Measurements from ENCODE around the gene MLKL.

The MLKL gene

GRCh38 chr16:74700438-74701225, at the start of gene MLKL:
TSS of gene MLKL (minus strand) at chr16:74700862. CDS start at chr16:74695757, 5,105 bp downstream.
- Histone ChIP-seq H3K36me3 (replicated peaks) (no peaks in the 10 kb centered on the region), H3K27me3 (ENCODE audit: low read depth) (no peaks in the 10 kb centered on the region), H3K4me1 (peaks cover 16% of the 10 kb centered on the region), H3K4me3 (peak within 1 kb of the TSS; percentile 38), H3K9me3 (no peaks in the 10 kb centered on the region)
- peak in 1 of 2 experiments; percentile 61 for DNase-seq (ENCODE audit: low spot score in 2 of 2)
- in situ Hi-C loops (cut with MboI; ENCODE audit: low sequenced_read_pairs), result no loop called here

DNA sequence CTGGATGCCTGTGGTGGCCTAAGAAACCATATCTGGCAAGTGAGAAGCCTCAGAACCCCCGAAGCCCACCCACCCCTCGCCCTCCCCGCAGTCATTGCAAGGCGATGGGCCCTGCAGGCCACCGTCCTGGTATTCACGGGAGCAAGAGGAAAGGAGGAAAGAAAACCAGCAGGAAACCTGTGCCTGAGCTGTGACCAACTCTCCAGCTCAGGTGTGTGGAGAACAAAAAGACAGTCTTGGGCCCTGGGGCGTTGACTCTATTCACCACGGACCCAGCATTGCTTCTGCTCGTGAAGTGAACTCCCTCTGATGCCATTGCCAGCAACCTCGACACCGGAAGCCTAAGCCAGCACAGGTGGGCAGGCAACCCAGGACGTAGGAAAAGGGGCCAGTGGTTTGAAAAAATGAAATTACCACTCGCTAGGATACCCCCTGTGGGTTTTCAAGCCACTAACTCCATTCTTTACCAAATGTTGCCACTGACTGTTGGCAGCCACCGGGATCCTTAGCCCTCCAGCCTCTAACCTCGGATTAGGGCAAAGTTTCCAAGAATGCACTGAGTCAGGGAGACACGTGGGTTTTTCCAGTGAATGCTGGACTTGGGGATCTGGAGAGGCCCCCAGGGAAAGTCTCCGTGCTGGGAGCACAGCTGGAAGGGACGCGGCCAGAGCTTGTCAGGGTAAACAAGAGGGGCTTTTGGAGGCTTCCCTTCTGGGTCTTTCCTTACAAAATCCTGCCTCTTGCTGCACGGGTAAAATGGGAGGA, 48.8 kb upstream of the MLKL start:
- in situ Hi-C loops (cut with MboI; ENCODE audit: low sequenced_read_pairs), result no loop called here
- Histone ChIP-seq H3K4me3 (no peak overlapping the region), H3K27me3 (ENCODE audit: low read depth) (no peaks in the 10 kb centered on the region), H3K4me1 (no peaks in the 10 kb centered on the region), H3K36me3 (replicated peaks) (no peaks in the 10 kb centered on the region), H3K9me3 (no peaks in the 10 kb centered on the region)
- no peak for DNase-seq (ENCODE audit: low spot score in 2 of 2)

GRCh38 chr16:74748616-74749026, 48.0 kb upstream of the MLKL start:
- Histone ChIP-seq H3K4me3 (no peak overlapping the region), H3K9me3 (no peaks in the 10 kb centered on the region), H3K27me3 (ENCODE audit: low read depth) (no peaks in the 10 kb centered on the region), H3K36me3 (replicated peaks) (no peaks in the 10 kb centered on the region), H3K4me1 (no peaks in the 10 kb centered on the region)
- in situ Hi-C loops (cut with MboI; ENCODE audit: low sequenced_read_pairs), result no loop called here
- DNase-seq (ENCODE audit: low spot score in 2 of 2), result no peak

DNA sequence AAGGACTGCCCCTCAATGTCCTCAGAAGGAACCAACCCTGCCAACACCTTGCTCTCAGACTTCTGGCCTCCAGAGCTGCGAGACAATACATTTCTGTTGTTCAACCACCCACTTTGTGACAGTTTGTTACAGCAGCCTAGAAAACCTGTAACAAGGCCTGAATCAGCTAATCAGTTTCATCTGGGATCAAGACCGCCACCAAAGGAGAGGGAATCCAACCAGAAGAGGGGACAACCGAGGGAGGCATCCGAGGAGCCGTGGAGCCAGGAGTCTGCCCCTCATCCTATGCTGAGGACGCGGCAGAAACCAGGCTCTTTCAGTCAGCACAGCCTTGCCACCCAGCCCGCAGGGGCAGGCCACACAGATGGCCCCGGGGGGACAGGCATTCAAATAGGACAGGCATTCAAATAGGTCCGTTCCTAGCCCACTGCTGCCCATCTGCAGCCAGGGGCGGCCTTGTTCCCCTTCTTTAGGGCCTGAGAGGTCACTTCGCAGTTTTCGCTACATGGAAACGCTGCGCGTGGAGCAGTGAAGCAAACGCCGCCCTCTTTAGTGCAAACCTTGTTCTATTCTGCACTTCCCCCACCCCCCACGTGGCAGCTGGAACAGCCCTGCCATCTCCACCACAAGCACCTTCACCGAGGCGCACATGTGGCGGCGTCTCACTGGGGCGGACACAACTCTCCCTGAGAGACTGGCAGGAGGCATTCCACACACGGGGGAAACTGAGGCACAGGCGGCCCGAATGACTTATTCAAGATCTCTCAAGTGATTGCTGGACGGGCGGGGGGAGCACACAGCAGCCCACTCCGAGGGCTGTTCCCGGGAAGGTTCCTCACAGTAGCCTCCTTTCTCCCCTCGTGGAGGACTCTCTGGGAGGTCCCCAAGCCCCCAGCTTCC, 47.3 kb upstream of the MLKL start:
- H3K9me3 ChIP-seq, result no peaks in the 10 kb centered on the region
- in situ Hi-C loops (cut with MboI; ENCODE audit: low sequenced_read_pairs), result no loop called here
- no peaks in the 10 kb centered on the region for H3K4me1 ChIP-seq
- no peak for DNase-seq (ENCODE audit: low spot score in 2 of 2)
- H3K27me3 ChIP-seq (ENCODE audit: low read depth), result no peaks in the 10 kb centered on the region
- no peaks in the 10 kb centered on the region for H3K36me3 ChIP-seq (replicated peaks)
- no peak overlapping the region for H3K4me3 ChIP-seq

DNA sequence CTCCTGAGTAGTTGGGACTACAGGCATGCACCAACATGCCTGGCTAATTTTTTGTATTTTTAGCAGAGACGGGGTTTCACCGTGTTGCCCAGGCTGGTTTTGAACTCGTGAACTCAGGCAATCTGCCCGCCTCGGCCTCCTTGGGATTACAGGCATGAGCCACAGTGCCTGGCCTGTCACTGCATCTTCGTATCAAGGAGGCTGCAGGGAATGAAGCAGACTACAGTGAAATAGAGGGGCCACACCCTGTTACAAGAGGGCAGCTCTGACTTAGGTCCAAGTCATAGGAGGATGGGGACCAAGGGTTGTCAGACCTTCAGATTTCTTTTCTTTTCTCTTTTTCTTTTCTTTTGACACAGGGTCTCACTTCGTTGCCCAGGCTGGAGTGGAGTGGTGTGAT, 45.3 kb upstream of the MLKL start:
- Histone ChIP-seq H3K27me3 (ENCODE audit: low read depth) (no peaks in the 10 kb centered on the region), H3K9me3 (no peaks in the 10 kb centered on the region), H3K36me3 (replicated peaks) (no peaks in the 10 kb centered on the region), H3K4me3 (no peak overlapping the region), H3K4me1 (no peaks in the 10 kb centered on the region)
- no peak for DNase-seq (ENCODE audit: low spot score in 2 of 2)
- in situ Hi-C loops (cut with MboI; ENCODE audit: low sequenced_read_pairs), result no loop called here

- H3K27me3 ChIP-seq (ENCODE audit: low read depth), result no peaks in the 10 kb centered on the region
- H3K36me3 ChIP-seq (replicated peaks), result no peaks in the 10 kb centered on the region
- in situ Hi-C loops (cut with MboI; ENCODE audit: low sequenced_read_pairs), result no loop called here
- H3K4me1 ChIP-seq, result no peaks in the 10 kb centered on the region
- no peak for DNase-seq (ENCODE audit: low spot score in 2 of 2)
- no peak overlapping the region for H3K4me3 ChIP-seq
- H3K9me3 ChIP-seq, result no peaks in the 10 kb centered on the region
Observed at GRCh38 chr16:74745109-74745615, 44.5 kb upstream of the MLKL start.

DNA sequence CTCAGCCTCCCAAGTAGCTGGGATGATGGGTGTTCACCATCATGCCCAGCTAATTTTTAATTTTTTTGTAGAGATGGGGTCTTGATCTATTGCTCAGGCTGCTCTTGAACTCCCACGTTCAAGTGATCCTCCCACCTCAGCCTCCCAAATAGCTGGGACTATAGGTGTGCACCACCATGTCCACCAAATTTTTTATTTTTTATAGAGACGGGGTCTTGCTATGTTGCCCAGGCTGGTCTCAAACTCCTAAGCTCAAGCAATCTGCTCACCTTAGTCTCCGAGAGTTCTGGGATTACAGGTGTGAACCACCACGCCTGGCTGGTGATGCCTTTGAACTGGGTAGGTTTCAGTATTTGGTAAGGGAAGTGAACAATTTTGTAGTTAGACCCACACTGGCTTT, 43.9 kb upstream of the MLKL start:
- no peaks in the 10 kb centered on the region for H3K9me3 ChIP-seq
- no peaks in the 10 kb centered on the region for H3K4me1 ChIP-seq
- H3K4me3 ChIP-seq, result no peak overlapping the region
- DNase-seq (ENCODE audit: low spot score in 2 of 2), result no peak
- in situ Hi-C loops (cut with MboI; ENCODE audit: low sequenced_read_pairs), result no loop called here
- no peaks in the 10 kb centered on the region for H3K27me3 ChIP-seq (ENCODE audit: low read depth)
- no peaks in the 10 kb centered on the region for H3K36me3 ChIP-seq (replicated peaks)

DNA sequence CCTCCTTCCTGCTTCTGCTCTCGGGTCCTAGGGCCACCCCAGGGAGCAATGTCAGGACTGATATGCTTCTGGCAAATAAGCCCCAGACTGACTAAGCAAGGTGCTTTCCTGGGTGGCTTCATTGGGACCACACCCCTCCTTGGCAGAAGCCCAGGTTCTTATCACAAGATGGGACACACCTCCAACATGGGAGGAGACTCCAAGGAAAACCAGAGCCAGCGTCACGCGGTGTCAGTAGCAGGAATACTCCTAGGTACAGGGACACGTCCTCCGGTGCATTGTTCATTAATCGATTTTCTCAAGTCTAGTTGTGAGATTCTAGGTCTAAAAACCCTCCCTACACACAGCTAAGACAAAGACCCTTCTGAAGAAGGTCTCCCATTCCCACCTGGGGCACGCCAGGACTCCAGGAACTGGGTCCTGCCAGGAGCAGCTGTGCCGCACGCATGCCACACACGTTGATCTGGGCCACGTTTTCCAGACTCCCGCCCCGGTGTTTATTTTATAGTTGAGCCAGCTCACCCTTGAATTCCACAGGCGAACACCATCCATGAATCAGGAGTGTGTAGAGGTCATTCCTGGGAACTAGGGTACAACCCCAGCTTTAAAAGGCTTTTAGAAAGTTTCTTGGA, 43.1 kb upstream of the MLKL start:
- no peaks in the 10 kb centered on the region for H3K36me3 ChIP-seq (replicated peaks)
- in situ Hi-C loops (cut with MboI; ENCODE audit: low sequenced_read_pairs), result no loop called here
- H3K9me3 ChIP-seq, result no peaks in the 10 kb centered on the region
- H3K4me1 ChIP-seq, result no peaks in the 10 kb centered on the region
- peak in 1 of 2 experiments; percentile 30 for DNase-seq (ENCODE audit: low spot score in 2 of 2)
- no peak overlapping the region for H3K4me3 ChIP-seq
- no peaks in the 10 kb centered on the region for H3K27me3 ChIP-seq (ENCODE audit: low read depth)

DNA sequence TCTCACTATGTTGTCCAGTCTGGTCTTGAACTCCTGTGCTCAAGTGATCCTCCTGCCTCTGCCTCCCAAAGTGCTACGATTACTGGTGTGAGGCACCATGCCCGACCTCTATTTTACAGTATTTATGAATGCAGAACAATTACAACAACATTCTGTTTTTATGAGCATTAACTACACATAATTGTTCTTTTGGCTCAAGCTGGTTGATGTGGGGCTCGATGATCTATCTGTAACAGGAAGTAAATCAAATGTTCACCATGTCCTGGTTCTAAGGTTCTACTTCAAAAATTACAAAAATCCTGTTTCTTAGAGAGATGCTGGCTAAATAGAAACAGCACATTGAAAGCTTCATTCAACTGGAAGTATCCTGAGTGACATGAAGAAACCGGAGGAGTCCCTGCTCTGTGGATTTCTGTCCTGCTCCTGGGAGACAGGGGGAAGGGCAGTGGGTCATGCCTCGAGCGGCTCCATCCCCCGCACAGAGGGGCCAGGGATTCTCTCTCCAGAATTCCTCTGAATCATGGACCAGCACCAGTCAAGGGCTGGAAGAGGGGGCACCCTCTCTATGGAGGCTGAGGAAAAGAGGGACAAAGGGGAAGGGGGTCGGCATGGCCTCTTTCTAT, 42.5 kb upstream of the MLKL start:
- H3K4me1 ChIP-seq, result no peaks in the 10 kb centered on the region
- H3K9me3 ChIP-seq, result no peaks in the 10 kb centered on the region
- in situ Hi-C loops (cut with MboI; ENCODE audit: low sequenced_read_pairs), result no loop called here
- DNase-seq (ENCODE audit: low spot score in 2 of 2), result no peak
- H3K27me3 ChIP-seq (ENCODE audit: low read depth), result no peaks in the 10 kb centered on the region
- H3K36me3 ChIP-seq (replicated peaks), result no peaks in the 10 kb centered on the region
- H3K4me3 ChIP-seq, result no peak overlapping the region

GRCh38 chr16:74742051-74742481, 41.4 kb upstream of the MLKL start:
- no peaks in the 10 kb centered on the region for H3K27me3 ChIP-seq (ENCODE audit: low read depth)
- no peaks in the 10 kb centered on the region for H3K4me1 ChIP-seq
- no peaks in the 10 kb centered on the region for H3K9me3 ChIP-seq
- no peak overlapping the region for H3K4me3 ChIP-seq
- no peaks in the 10 kb centered on the region for H3K36me3 ChIP-seq (replicated peaks)
- DNase-seq (ENCODE audit: low spot score in 2 of 2), result no peak
- in situ Hi-C loops (cut with MboI; ENCODE audit: low sequenced_read_pairs), result no loop called here

GRCh38 chr16:74740795-74741304, 40.2 kb upstream of the MLKL start:
- DNase-seq (ENCODE audit: low spot score in 2 of 2), result no peak
- Histone ChIP-seq H3K4me1 (no peaks in the 10 kb centered on the region), H3K4me3 (no peak overlapping the region), H3K27me3 (ENCODE audit: low read depth) (no peaks in the 10 kb centered on the region), H3K36me3 (replicated peaks) (no peaks in the 10 kb centered on the region), H3K9me3 (no peaks in the 10 kb centered on the region)
- in situ Hi-C loops (cut with MboI; ENCODE audit: low sequenced_read_pairs), result no loop called here

DNA sequence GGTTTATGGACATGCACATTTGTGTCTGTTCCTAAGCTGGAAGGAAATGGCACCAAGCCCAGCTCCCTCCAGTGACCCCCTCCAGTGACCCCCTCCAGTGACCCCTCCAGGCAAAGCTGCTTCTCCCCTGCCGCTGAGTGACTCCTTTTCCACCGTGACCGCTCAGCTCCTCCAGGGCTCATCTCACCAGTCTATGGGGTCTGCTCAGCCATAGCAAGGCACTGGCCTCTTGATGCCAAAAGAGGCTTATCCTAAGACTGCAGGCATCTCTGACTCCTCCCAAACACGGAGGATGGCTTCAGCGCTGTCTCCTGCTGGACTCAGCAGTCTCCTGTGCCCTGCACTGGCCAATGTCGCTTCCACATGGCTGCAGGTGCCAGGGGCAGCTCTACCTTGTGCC, 38.6 kb upstream of the MLKL start:
- no peaks in the 10 kb centered on the region for H3K4me1 ChIP-seq
- no peaks in the 10 kb centered on the region for H3K9me3 ChIP-seq
- no peaks in the 10 kb centered on the region for H3K27me3 ChIP-seq (ENCODE audit: low read depth)
- no peaks in the 10 kb centered on the region for H3K36me3 ChIP-seq (replicated peaks)
- no peak for DNase-seq (ENCODE audit: low spot score in 2 of 2)
- H3K4me3 ChIP-seq, result no peak overlapping the region
- in situ Hi-C loops (cut with MboI; ENCODE audit: low sequenced_read_pairs), result no loop called here

GRCh38 chr16:74738816-74739215, 38.2 kb upstream of the MLKL start:
- no peak for DNase-seq (ENCODE audit: low spot score in 2 of 2)
- Histone ChIP-seq H3K4me3 (no peak overlapping the region), H3K36me3 (replicated peaks) (no peaks in the 10 kb centered on the region), H3K27me3 (ENCODE audit: low read depth) (no peaks in the 10 kb centered on the region), H3K9me3 (no peaks in the 10 kb centered on the region), H3K4me1 (no peaks in the 10 kb centered on the region)
- in situ Hi-C loops (cut with MboI; ENCODE audit: low sequenced_read_pairs), result no loop called here

Data from HAP-1 (cell line).